ENCODE measurements around the gene MINDY4B.

The MINDY4B gene

DNA sequence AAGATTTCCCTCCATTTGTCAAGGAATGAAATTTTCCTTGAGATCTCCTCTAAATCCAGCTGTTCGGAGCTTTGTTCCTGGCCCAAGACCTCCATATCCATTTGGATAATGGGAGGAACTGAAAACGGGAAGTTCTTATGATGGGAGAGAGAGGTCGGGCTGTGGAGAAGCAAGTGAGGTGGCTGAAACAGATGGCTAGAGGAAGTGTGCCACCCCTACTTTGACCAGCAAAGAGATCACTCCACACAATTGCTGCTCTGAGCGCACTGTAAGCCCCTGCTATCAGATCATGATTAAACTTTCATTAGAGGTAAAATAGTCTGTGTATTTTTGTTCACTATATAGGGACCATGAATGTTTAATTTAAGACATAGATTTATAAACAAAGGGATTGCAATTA, at the start of gene MINDY4B:
Gene MINDY4B, minus strand, starts transcription at position 101 of the 400 bp plus-strand sequence. Its CDS starts 0 bp downstream, at position 101.
- no peak for DNase-seq

DNA sequence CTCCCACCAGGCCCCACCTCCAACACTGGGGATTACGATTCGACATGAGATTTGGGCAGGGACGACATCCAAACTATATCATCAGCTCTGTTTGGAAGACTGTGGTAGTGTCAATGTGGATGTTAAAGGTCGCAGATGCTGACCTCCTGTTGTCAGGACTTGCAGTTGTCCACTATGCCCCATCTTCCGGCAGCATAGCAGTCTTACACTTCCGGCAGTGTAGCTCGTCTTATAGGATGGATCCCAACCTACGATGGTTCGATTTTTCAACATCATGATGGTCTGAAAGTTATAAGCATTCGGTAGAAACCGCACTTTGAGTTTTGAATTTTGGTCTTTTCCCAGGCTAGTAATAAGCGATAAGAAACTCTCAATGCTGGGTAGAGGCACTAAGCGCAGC, 46.7 kb upstream of the MINDY4B start:
- DNase-seq: no peak

DNA sequence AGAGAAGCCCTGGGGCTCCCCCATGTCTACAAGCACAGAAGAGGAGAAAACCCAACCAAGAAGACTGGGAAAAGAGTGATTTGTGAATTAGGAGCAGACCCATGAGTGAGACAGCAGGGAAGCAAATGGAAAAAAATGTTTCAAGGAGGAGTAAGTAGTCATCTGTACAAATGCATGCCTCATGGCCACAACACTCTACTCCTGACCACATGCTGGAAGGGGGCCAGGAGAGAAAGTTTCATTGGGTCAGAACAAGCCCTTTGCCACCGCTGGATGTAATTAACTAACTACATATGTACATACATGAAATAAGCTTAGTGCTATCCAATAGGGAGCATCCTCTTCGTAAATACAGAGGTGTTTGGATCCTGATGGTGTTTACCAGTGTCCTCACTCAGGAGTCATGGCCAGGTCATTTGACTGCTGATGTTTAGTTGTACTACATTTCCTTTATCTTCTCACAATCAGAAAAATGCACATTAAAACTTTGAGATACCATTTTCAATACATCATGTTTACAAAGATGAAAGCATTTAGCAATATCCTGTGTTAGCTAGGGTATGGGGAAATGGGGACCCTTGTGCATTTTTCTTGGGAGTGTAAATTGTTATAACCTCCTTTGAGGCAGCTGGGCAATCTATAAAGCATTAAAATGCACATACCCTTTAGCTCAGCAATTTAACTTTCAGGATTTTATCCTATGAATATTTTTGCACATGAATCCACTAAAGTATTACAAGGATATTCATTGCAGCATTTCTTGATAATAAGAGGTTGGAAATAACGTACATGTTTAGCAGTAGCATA, 40.2 kb upstream of the MINDY4B start:
- no peak for DNase-seq

DNA sequence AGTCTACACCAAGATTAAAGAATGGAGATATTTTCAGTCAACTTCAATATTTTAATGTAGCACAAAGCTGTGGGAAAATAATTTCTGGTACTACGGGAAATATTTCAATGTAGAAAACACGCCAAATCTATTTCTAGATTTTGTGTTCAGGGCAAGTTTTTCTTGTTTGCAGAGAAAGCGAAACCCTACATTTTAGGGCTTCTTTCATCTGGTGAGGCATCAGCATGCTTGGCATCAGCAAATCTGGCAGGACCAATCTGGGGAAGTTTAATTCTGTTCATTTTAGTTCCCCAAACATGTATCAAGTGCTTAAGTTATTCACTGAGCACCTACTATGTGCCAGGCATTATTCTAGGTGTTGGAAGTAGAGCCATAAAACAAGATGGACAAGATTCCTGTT, 37.0 kb upstream of the MINDY4B start:
- DNase-seq: no peak

DNA sequence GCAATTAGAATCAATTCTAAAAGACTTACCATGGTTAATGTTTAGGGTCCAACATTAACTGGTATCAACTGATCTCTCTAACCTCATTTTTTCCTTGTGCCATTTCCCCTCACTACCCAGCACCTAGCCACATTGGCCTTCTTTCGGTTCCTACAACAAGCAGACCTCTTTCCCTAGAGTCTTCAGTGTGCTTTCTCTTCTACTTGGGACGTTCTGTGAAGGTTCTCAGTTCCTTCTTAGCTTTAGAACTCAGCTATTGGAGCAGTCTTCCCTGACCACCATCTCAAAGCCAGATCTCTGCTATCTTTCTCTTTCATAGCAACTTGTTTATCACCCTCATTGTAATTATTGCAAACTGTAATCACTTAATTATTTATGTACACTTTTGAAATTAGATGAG, 31.5 kb upstream of the MINDY4B start:
- DNase-seq: no peak

DNA sequence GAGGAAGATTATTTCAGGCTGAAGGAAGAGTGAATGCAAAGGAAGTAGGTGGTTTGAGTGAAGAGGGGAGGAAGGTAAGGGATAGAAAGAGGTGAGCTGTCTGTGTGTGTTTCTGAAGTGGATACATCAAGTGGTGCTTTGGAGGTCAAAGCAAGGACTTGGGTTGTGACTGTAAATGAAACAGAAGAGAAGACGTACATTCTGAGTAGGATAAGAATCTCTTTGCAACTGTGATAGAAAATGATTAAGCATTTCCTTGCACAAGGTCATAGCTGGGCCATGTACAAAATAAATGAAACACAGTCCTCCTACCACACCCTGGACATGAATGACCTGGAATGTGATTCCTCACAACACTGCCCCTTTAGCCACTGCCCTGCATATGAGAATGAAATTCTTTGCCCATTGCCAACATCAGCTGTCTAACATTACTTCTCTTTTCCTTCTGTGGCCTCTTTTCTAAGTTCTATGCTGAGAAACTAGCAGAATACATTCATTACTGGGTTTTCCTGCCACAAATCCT, 28.3 kb upstream of the MINDY4B start:
- DNase-seq: no peak

DNA sequence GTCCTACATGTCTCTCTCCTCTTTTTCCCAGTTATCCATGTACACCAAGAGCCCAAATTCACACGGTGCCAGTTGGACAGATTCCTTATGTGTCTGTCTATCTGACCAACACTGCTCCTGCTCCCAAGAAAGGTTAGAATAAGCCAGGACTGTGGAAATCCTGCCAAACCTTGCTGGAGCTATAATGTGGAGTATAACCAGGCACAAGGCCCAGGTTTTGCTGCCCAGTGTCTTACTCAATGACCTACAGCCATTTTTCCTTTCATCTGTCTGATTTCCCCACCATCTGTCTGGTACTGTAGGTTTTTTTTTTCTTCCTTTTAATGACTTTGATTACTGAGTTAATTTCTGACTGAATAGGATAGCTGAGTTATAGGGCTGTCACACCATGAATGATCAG, 26.5 kb upstream of the MINDY4B start:
- DNase-seq: no peak

DNA sequence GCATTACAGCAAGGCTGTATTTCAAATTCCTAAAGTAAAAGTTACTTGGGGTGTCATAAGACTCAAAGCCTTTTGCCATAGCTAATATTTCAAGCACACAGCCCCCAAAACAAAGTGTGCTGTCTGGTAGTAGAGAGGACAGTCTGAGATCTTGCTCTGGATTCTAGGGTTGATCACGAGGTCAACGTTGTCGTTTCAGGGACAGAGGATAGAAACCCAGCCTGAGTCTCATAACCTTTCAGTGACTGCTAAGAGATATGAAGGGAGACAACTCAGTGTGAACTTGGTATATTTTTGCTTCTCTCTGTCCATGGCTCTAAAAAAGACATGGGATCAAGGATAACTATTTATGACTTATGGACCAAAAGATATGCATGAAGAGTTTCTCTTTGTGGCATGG, 25.6 kb upstream of the MINDY4B start:
- no peak for DNase-seq

DNA sequence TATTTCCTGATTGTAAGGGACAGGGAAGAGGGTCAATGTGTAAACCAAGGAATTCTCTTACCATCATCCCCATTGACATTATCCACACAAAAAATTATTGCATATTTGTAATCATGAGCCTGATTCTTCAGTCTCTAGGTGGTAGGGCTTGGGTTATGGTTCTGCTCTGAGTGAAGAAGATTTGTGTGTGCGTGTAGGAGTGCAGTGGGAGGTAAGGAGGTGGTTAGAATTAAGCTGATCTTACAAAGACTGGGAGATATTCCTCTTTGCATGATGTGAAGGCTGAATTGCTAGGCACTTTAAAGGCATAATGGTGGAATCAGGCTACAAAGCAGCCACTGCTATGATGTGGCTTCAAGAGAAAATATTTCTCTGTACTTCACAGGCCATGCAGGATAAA, 23.0 kb upstream of the MINDY4B start:
- DNase-seq: no peak

DNA sequence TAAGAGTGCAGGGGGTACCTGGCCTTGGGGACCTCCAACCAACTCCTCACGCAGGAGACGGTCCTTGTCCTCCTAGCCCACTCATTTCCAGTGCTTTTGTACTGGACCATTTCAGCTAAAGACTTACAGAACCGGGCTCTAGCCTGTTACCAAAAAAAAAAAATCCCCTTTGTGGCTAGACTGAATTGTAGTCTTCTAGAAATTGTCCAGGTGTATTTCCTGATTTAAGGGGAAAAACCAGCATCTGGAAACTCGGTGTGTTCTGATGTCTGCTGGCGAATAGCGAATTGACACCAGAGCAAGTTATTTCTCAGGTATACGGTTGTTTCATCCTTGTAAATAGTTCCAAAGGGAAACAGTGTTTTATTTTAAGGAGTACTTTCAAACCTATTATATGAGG, 21.1 kb upstream of the MINDY4B start:
- DNase-seq: no peak

DNA sequence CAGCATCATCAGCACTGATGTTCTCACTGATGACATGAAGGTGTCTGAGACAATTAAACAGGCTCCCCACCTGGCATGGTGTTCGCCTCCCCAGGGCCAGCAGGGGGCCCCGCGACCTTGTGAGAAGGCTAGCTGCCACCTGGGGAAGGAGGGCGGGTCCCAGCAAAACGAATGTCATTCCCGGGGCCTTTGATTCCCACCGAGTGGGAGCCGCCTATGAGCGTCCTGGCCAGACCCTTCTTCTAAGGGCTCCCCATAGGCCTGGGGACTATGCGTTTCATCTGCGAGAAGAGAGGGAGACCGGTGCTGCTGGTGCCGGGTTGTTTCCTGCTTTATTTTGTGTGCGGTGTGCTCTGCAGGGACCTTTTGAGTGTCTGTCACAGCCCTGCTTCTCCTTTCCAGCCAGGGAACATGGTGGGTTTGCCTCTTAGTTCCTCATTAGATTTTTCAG, 20.5 kb upstream of the MINDY4B start:
- peak in 16 of 51 donors; percentile 1 to 40 (median 13) for DNase-seq

DNA sequence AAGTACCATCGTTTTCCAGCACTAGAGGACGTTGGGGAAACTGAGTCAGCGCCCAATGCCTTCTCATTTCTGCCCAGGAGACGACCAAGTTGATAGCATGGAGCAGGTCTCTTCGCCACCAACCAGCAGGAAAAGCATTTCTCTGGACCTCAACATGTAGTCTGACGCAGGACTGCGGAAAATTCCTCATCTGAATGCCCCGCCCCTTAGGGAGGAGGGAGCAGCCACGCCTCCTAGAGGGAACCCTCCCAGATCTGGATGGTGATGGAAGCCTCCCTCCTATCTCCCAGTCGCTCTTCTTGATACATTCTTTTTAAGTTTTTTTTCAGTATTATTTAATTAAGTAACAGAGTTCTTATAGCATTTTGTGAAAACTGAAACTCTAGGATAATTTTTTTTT, 17.4 kb upstream of the MINDY4B start:
- DNase-seq: no peak

DNA sequence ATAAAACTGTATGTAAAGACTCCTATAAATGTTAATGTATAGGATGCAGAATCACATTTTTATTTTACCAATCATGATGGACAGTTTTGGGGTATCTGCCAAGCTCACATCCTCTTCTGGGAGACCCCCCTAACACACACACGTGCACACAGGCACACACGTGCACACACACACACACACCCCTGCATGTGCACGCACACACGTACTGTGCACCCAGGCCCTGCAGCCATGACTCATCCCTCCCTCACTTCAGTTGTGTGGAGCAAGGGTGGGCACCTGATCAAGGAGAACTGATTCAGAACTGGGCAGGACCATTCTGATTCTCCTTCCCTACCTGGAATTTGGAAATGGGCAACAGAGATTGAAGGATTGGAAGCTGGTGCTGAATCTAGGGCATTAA, 16.0 kb upstream of the MINDY4B start:
- no peak for DNase-seq

DNA sequence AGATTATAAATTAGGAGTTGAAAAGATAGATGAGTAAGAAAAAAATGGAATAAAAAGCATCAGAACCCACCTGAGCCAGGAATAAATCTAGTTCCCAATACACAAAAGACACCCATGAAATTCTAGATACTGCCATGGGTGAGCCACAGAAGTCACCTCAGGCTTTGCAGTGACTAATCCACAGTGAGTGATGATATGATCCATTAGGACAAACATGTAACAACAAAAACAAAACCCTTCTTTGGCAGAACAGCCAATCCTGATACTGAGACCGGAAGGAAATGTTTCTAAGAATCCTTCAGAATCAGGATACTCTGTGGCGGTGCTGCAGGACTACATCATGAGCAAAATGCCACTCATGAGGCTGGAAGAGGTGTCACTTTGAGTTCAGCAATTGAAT, 15.0 kb upstream of the MINDY4B start:
- no peak for DNase-seq

DNA sequence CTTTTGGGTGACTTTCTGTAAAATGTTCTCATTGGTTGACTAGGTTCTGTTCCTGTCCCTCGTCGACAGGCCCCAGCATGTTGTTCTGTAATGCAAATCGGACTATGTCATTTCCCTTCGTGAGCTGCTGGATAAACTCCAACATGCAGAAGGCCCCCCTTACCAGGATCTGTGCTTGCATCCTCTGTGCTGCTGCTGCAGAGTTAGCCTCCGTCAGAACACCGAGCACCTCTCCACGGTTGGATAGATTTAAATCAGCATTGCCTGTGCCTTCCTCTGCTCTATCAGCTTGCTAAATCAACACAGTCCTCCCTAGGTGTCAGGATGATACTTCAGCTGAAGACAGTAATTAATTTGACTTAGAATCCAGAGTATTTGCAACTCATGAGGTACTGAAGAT, 12.7 kb upstream of the MINDY4B start:
- no peak for DNase-seq

DNA sequence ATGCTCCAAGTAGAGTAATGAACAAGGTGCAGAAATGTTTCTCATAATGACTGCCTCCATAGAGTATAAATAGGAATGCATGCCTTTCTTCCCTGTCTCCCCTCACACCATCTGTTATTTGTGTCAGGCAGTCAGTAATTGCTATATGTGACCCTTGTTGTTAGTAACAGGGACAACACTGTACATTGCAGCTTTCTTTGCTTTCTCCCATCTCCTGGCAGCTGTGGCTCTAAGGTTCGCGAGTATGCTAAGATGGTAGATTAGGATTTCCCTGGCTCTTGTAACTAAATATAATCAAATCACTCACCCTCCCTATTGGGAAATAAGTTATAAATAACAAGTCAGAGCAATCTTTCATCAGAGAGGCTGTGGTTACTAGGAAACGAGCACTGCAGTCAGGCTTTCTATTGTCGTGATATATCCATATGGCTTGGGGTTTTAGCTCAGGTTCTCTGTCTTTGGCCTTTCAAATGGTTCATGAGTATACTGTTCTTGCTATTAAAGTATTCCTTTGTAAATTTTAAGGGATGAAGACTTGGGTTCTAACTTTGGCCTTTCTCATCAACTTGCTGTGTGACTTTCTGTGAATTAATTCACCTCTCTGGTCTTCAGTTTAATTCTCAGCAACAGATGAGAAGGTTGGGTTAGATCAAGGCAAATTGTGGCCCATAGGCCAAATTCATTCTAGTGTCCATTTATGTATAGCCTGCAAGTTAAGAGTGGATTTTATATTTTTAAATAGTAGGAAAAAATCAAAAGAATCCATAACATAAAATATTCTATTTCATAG, 8.1 kb upstream of the MINDY4B start:
- DNase-seq: peak in 1 of 51 donors; percentile 17

DNA sequence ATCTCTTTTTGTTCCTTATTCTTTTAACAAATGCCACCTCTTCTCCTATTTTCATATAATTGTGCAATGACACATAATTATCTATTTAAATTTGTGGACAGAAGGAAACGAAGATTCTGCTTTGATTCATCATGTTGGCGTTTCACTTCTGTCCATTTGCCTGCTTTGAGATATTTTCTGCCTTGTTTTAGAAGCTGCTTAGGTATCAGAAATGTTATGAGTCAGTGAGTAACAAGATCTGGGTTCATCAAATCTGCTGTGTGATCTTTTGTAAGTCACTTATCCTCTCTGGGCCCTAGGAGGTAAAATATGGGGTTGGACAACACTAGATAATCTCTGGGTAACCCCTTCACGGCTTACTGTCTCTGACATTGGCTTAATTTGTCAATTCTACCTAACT, 7.3 kb upstream of the MINDY4B start:
- no peak for DNase-seq

DNA sequence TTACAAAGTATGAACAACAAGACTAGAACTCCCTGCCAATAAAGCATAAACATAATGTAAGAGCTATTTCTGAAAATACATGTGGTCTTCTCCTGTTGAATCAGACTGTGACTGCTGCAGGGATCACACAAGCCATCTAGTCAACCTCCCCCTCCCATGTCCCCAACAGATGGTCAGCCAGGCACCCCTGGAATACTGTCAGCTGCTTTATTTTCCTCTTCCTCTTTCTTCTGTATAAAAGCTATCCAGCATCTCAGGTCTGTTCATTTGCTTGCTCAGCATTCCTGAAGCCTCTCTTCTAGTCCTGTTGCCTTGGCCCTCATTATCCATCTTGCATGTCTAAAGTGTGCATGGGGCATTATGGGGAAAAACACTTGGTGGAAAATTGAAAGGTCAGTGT, 6.5 kb upstream of the MINDY4B start:
- DNase-seq: no peak

DNA sequence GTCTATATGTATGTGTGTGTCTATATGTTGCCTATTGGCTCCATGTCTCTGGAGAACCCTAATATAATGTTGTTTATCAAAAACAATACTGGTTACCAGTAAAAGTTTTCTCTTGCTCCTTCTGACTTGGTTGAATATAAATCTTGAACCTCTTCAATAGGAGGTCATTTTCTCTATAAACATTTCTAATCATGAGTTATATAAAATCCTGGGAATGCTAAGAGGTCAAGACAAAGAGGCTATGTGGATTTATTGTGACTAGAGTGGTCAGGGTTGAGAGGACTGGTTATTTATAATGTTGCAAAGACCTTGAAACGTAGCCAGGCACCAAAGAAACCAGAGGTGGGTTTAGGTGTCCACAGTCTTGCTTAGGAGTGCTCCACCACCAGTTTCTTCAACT, 1.2 kb upstream of the MINDY4B start:
- no peak for DNase-seq

DNA sequence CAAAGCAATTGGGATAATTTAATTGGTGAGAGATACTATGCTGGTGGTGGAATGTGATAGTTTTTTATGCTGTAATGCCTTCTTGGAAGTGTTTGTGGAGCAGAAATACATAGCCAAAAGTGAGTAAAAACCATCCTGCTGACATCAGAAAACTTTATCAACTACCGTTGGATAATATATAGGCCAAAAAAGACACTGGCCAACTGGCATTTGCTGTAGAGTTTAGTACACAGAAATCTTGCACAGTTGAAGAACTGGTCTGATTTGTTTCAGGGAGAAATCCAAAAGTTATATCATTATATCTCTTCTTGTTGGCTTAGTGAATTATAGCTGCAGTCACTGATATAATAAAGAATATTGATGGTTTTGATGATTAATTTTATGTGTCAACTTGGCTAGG, 507 bp upstream of the MINDY4B start:
- no peak for DNase-seq

DNA sequence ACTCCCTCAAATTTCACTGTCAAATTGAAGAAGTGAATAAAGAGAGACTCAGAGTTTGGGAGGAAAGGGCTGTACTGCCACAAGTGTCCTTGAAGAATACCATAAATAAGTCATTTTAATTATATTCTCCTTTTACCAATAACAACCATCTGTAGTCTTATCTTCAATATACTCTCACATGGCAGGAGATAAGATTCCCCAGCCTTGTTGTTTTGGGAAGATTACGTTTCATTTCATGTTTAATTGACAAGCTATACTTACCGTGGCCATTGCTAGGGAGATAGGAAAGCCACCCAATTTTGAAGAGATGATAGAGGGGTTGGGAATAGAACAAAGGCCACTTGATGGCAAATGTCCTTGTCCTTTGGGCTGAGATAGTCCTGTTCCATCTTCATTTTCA, 2.3 kb downstream of the MINDY4B start:
- no peak for DNase-seq

DNA sequence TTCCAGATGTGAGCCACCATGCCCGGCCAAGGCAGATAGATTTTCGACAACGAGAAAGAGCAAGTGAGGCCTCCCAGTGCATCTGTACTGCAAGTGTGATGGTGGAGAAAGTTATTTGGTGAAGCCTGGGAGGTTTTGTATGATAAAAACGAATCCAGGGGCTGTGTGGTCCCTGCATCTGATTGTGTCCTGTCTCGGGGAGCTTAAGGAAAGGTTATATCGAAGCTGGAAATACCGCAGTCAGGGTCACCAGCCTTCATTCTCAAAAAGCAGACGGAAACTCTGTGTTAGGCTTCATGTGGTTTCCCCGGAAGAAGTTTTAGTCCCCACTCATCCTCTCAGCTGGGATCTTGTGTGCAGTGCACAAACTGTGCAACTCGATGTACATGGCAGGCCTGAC, 3.4 kb downstream of the MINDY4B start:
- DNase-seq: no peak

DNA sequence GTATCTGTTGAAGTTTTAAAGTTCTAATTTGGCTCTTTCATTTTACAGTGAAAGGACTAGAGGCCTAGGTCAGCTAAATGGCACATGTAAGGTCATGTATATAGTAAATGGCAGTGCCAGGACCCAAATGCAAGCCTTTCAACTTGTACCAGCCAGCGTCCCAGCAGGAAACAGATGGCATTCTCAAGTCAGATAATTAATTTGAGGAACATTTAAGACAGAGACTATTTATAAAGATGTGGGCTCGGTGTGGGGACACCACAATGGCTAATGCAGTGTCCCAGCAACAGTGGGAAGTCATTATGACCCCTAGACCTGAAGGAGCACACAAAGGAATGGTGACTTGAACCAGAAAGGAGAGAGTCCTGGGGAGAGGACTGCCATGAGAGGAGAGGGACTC, 6.1 kb downstream of the MINDY4B start:
- no peak for DNase-seq

Measured in hypothalamus (tissue), 51 donors.